Stimulated activated CD8-positive, alpha-beta memory T cell treated with anti-CD3 and anti-CD28 coated beads, Interleukin-15, amount 100 ng/mL, for 4 hours (primary cell): ENCODE data around the gene ZNF862.

Experiments used
- DNase-seq, 2 donors: peaks; one replicate each; pipeline ENCODE4 v3.0.0-alpha.2; 2020; ENCODE audit warnings: low read depth in 2 of 2

Gene ZNF862

DNA sequence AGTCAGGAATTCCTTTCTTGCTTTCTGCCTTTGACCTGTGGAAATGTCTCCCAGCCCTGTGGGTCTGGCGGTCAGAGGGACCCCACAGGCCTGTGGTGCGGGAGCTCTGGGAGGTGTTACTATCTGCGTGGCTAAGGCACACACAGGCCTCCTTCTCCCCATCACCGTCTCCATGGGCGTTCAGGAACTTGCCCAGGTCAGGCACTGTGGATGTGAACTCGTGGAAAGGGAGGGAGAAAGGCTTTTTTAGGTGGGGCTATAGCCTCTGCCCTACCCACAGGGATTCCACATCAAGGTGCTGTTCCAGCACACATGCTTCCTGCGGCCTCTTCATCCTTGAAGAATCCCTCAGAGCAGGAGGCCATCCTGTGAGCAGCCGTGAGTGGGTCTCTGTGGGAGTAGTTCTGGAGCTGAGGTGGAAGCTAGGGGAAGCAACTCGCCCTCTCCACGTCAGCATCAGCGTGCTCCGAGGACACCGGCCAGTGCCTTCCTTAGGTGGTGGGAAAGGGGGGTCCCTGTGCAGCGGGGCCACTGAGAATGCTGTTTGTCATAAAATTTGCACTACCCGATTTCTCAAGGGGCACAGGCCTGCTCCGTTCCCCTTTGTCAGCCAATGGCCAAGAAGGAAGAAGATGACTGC is 28.1 kb downstream of the ZNF862 start:
- no peak for DNase-seq

DNA sequence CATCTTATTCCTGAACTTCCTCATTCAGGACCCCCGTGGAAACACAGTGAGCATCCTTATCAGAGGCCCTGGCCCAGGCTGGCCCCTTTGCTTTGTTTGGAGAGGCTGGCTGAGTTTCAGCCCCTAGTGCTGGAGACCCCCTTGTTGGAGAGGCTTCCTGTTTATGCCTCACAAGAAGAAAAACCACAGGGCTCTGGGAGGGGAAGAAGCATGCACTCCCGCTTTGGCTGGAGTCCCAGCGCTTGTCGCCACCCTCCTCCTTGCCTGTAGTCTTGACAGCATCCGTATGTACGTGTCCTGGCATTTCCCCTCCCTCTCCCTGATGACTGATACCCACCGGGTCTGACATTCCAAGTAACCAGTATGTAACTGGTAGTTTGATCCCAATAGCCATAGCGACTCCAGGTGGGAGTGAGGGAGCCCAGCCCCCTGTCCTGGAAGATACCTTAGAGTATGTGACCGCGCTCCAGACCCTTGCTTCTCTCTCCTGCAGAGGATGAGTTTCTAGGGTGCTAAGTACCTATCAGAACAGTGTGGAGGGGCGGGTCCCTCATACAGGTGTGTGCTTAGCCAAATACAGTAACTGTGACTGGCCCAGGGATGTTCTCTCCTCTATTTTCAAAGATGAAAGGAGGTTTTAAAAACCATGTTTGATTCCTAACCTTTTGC is 28.7 kb downstream of the ZNF862 start:
- DNase-seq: no peak

DNA sequence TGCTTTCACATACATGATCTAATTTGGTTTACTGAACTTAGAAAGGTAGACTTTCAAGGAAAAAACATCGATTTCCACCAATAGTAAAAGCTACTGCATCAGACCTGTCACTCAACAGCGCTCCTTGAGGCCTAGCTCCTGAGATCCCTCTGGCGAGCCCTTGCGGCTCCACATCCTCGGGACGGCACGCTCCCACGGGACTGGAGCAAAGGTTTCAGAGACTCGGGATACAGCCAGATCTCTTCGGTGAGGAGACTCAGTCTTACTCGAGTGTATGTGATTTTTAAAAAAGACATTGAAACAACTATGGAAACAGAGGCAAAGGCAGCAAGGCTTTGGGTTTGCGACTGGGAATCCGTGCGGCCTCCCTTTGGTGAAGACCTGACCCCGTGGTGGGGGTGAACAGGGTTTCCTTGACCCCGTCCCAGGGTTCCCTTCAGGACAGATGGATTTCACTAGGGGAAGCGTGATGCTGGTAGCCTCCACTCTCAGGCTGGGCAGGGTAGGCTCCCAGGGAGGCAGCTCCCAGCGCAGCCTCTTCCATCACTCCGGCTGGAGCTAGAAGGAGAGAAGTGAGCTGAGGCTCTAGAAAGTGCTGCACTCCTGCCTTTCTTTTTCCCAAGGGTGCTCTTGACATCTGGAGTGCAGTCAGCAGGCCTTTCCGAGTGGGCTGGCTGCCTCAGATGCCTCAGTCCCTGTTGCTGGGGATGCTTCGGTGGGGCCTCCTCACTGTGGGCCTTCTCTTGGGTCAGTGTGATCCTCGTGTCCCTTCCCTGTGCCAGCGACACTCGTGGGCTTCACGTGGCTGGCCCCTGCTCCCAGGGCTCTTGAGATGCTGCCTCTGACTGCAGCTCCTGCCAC is 29.8 kb downstream of the ZNF862 start:
- no peak for DNase-seq

DNA sequence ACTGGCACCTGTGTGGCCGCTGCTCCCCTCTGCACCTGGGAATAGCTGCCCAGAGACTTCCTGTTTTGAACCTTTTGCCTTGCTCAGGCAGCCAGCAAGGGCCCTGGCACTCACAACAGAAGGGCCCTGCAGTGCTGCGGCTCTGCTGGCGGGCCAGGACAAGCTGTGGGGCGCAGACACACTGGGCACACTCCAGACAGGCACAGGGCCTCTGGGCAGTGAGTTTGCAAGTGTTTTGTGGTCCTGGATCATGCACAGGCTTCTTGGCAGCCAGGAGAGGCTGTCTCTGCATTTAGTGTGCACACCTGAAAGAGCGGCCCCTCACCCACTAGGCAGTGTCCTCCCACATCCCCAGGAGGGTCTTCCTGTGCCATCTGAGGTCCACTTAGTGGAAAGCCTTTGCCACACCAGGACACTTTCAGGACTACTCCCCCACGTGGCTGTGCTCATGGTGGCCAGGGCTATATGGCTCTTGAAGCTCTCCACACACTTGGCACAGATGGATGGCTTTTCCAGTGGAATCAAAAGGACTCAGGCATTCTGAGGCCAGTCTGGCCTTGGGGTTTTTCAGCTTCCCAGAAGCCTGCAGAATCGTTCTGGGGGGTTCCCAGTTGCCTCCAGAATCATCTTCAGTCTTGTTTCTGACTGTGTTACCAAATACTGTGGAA is 30.6 kb downstream of the ZNF862 start:
- DNase-seq: no peak

DNA sequence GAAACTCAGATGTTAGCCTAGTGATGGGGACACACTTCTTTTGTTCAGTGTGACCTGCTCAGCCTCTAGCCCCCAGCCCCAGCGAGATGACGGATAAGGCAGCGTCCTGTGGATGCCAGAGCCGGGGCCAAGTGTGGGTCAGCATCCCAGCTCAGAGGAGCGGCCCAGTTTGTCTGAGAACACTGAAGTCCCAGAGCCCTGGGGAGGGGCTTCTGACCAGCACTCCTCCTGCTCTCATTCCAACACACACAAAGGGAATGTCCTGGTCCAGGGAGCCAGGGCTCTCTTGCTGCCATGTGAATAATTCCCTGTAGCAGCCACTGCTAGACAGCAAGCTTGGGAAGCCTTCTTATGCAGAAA is 31.1 kb downstream of the ZNF862 start:
- DNase-seq: no peak

DNA sequence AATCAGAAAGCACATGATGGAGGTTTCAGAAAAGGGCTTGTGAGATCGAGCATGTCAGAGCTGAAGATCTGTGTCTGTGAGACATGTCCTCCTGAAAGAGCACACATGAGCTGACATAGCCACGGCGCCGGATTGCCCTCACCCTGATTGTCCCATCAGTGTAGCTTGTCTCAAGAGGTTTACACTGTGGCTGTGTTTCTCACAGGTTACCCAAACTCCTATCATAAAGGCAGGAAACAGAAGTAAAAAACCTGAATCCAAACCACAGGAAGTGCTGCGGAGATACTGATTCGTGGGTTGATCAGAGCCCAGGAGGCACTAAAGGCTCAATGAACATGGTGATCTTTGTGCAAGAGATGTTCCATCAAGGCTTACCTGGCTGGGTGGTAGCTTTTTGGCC is 31.7 kb downstream of the ZNF862 start:
- no peak for DNase-seq

DNA sequence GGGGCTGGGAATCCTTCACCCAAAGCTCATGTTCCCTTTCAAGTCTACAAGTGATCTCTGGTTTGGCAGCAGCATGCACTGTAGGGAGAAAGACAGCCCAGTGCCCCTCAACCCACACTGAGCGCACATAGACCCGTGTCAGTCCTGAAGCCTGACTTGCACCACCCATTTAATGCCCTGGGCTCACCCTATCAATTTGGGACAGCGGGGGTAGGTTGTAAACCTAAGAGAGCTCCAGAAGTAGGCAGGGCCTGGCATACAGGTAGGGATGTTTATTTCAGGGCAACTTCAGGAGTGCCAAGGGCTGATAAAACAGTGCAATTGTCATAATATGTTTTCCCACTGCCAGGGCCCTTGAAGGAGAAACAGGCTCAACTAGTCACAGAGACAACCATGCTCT is 32.1 kb downstream of the ZNF862 start:
- DNase-seq: no peak

DNA sequence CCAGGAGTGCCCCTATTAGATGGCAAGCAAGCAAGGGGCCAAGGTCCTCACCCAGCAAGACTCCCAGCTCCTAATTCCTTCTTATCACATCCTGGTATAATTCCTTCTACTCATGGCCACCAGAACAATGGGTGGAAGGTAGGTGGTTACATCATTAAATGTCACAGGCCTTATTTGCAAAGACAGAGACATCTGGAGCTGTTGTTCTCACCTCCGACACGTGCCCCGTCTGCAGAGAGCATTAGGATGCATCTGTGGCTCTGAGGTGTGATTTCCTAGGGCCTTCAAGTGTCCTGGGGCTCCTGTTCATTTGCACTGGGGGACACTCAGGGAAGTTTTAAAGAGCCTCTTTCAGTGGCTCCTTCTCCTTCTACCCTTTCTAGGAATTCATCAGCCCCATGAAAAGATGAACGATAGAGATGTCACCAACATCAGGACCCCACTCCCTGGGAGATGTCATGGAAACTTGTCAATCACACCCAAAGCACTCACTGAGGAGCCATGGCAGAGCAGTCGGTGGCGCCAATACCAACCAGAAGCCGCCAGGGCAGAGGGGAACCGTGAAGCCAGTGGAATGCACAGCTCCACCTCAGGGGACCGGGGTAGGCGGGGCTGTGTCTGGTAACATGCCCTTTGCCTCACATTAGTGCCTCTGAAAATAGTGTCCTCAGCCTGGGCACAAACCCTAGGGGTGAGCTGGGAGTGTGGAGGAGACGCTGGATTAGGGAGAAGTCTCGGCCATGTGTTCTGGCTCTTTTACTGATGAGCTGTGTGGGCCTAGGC is 32.7 kb downstream of the ZNF862 start:
- DNase-seq: no peak

DNA sequence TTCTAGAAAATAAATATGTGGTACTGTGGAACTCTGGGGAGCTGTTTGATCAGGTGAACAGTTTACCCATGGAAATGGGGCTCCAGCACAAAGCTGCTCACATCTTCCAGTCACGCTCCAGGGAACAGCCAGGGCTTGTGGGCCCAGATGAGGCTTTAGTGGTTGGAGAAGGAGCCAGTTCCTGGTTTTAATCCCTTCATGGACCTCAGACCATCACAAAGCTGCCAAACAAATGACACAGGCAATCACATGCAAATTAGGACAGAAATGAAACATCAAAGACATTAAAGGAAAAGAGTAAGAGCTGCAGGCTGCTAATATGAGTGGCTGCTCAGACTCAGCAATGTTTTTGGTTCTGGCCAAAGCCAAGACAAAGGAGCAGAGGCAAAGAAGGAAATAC is 33.4 kb downstream of the ZNF862 start:
- DNase-seq: no peak

DNA sequence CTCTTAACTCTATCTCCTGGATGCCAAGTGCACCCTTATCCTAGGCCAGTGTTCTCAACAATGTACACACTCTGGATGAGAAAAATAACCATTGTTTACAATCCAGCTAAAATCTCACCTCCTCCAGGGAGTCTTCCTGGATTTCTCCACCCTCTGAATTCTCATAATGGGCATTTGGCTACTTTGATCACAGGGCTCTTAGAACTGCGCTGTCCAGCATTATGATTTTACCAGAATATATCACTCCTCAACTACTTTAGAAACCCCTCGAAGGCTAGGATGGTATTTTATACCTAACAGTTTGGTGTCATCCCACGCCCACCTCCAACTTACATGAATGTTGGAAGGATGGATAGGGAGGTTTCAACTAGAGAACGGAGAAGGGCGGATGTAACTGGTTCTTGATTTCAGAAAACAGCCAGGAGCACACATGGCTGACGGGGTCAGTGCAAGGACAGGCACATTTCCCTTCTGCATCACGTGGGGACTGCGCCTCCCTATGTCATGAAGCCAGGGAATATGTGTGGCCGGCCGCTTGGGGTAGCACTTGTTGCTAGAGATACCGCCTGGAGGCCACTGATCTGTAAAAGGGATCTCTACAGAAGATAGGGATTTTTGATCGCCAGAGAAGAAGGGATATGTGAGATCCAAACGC is 34.4 kb downstream of the ZNF862 start:
- no peak for DNase-seq

DNA sequence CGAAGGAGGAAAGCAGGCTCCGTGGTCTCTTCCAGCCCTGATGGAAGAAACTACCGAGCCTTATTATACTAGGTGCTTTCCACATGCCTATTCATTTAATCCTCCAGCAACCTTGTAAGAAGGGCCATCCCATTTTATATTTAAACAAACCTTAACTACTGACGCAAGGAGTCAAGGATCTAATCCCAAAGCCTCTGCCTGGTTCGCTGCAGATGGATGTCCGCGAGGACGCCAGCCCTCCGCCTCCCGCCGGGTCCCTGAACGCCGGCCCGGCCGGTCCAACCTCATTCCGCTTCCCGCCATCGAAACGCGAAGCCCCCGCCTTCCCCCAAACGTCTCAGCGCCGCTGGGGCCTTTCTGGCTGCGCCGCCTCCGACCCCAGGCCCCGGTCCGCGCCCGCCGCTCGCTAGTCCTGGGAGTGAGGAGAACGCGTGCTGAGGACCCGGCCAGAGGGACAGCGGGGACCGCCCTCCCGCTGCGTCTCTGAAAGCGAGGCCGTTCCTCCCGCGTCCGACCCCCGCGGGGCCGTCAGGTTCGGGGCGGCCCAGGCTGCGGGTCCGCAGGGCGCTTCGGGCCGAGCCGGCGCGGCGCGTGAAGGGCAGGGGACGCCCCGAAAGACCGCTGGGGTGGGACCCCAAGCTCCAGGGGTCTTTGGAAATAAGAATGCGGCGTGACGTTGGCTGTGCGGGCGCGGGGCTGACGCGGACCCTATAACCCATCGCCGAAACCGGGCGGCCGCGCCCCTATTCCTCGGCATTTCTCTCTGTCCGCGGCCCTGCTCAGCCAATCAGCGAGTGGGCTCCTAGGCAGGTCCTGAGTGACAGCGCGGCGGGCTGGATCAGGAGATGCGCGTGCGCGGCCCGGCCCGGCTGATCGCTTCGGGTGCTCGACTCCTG is 35.1 kb downstream of the ZNF862 start, which contains the start of gene ATP6V0E2:
Gene ATP6V0E2, plus strand, starts transcription at position 896 of the 896 bp plus-strand sequence. CDS start 97 bp downstream, outside the sequence.
- peak; percentile 86 to 87 for DNase-seq

DNA sequence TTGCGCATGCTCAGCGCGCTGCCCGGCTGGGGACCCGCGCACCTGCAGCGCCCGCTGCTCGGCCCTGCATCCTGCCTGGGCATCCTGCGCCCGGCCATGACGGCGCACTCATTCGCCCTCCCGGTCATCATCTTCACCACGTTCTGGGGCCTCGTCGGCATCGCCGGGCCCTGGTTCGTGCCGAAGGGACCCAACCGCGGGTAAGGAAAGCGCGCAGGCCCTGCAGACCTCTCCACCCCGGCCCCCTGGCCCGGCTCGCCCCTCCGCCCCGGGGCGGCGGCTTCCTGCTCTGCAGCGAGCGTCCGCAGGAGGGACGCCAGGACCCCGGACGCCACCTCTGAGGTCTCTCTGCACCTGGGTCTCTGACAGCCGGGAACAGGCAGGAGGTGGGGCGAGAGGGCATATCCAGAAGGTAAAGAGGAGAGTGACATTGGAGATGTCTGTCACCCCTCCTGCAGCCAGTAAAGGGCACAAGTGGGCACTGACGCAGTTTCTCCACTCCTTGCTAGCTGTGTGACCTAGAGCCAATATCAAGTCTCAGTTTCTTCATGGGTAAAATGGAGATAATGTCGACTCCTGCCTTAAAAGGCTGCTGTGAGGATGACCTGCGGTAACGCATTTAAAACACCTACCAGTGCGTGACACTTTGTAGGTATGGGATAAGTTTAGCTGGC is 35.9 kb downstream of the ZNF862 start:
- DNase-seq: no peak

DNA sequence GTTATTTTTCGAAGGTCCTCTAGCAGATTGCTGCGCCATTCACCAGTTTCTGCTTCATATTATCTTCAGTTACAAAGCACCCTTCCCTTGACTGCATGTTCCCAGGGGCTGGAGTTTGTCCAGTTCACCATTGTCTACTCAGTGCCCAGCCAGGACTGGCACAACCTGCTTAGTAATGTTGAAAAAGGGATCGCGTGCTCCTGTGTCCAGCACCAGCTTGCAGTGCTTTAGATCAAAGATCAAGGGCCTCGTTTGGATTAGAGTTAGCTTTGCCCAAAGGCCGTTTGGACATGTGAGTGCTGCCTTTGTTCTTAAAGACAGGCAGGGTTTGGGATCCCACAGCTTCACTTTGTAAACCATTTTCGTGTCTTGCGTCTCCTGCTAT is 36.5 kb downstream of the ZNF862 start:
- DNase-seq: no peak

DNA sequence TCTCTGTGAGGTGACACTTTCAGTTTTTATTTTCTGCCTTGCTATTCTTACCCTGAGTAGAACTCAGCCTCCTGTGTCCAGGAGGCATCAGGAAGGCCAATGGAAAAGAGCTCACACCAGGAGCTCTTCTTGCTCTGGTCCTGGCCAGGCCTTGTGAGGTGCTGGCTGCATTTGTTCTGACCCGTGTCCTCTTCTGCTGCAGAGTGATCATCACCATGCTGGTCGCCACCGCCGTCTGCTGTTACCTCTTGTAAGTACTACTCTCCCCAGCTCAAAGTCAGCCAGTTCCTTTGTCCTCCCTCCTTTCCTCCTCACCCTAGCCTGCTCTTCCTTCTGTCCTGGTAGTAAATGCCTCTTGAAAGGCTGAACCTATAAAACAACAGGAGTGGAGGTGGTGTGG is 37.2 kb downstream of the ZNF862 start:
- no peak for DNase-seq

DNA sequence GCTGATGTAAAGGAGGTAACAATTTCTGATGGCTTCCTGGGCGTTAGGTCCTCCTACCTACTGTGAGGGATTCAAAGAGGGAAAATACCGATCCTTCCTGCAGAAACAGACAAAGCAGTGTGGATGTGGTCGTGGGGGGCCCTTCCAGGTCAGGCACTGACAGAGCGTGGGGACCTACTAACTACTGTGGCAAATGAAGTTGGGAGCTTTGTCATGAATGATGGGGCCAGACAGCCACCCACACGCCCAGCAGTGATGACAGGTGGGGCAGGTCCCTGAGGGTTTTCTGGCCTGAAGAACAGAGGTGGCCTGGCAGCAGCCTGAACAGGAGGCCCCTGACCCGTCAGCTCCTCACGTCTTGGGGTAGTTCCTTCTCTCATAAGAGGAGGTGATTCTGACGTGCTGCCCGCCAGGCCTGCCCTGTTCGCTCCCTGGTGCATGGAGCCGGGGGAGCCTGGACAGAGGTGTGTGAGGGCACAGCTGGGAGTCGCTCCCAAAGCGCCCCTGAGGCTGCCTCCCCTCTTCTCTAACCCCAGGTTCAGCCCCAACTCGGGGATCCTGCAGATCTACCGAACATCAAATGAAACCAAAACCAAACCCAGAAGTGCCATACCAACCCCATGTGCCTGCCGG is 39.8 kb downstream of the ZNF862 start:
- no peak for DNase-seq

DNA sequence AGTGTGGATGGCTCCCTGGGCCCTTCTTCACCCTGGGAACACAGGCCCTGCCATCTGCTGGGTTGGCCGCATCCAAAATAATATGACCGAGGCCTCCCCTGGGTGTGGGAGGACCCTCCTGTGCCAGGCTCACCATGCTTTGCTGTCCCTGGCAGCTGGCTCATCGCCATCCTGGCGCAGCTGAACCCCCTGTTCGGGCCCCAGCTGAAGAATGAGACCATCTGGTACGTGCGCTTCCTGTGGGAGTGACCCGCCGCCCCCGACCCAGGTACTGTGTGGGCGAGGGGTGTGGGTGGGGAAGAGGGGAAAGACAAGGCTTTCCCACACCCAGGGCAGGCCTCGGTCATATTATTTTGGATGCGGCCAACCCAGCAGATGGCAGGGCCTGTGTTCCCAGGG is 40.3 kb downstream of the ZNF862 start:
- no peak for DNase-seq

DNA sequence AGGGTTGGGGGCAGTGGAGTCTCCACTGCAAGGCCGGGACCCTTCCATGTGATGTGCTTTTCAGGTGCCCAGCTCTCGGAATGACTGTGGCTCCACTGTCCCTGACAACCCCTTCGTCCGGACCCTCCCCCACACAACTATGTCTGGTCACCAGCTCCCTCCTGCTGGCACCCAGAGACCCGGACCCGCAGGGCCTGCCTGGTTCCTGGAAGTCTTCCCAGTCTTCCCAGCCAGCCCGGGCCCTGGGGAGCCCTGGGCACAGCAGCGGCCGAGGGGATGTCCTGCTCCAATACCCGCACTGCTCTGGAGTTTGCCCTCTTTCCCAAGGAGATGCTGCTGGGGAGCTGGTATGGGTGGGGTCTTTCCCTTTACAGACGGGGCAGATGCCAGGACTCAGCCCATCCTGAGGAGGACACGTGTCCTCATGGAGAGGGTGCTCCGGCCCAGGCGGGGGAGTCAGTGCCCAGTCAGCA is 41.1 kb downstream of the ZNF862 start:
- no peak for DNase-seq

DNA sequence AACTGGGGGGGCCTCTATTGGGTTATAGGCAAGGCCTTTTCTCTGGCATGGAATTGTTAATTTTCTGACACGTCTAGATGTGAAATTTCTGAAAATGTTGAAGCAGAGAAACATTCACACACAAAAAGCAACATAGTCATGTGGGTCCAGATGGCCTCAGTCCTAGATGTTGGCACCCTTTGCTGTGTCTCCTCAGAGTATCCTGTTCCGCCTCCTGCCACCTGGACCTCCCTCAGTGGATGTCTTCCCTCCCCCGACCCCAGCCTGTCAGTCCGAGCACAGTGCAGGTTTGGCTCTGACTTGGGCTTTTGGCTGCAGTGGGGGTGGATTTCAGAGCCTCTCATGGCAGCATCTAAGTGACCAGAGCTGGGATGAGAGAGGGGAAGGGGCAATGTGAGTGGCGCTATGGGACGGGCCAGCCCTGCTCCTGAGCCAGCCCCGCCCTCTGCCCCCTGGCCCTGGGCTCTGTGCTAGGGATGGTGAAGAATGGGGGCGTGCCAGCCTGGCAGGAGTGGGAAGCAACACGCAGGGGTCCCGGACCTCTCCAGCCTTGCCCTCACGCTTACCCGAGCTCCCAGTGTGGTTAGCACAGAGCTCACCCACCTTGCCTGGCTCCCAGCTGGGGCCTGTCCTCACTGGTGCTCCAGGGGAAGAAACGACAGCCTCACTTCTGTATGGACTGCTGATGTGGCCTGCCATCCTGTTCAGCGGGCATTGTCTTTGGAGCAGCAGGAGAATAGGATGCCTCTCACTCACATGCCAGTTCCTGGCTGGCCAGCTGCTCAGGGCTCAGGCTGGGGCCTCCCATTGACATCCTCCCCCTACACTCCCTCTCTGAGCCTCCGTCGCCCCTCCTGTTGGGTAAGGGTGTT is 41.8 kb downstream of the ZNF862 start:
- no peak for DNase-seq
